NCI-H1092 (cell line): Measurements from ENCODE around the gene LYPD8.

Experiments
- DNase-seq: peaks from one replicate; lab custom pipeline; 2025; lab: John Stamatoyannopoulos, UW

LYPD8 gene

DNA sequence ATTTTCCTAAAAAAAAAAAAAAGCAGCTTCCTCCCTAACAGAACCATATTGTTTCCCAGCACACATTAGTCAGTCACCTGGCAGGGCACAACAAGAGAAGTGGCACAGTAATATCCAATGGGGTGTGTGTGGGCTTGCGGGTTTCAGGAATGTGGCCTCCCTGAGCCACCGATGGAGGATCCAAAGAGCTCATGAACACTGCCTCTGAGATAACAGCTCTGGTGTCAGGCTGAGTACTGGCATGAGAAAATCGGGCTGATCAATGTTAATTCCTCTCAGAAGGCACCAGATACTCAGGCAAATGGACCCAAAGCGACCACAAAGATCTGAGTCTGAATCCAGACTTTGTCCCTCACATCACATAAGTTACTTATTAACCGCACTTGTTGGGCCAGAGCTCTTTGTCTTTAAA, 2.2 kb upstream of the LYPD8 start:
- no peak for DNase-seq

DNA sequence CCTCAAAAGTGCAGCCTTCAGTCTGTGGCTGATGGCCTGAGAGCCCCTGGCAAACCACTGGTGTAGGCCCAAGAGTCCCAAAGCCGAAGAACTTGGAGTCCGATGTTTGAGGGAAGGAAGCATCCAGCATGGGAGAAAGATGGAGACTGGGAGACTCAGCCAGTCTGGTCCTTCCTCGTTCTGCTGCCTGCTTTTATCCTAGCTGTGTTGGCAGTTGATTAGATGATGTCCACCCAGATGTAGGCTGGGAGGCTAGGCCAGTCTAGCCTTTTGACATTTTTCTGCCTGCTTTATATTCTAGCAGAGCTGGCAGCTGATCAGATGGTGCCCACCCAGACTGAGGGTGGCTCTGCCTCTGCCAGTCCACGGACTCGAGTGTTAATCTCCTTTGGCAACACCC, 1.1 kb upstream of the LYPD8 start:
- no peak for DNase-seq

GRCh38 chr1:248756151-248756550, 592 bp upstream of the LYPD8 start:
- no peak for DNase-seq

- DNase-seq: no peak
Observed at GRCh38 chr1:248753708-248754280, 1.8 kb downstream of the LYPD8 start.

DNA sequence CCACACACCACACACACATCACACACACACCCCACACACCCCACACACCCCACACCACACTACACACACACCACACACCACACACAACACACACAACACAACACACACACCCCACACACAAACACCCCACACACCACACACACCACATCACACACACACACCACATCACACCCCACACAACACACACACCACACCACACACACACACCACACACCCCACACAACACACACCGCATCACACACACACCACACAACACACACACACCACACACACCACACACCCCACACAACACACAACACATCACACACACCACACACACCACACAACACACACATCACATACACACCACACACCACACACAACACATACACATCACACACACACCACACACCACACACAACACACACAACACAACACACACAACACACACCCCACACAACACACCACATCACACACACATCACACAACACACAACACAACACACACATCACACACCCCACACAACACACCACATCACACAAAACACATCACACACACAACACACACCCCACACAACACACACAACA, 2.4 kb downstream of the LYPD8 start:
- no peak for DNase-seq

GRCh38 chr1:248752161-248753028, 3.2 kb downstream of the LYPD8 start:
- DNase-seq: no peak

DNA sequence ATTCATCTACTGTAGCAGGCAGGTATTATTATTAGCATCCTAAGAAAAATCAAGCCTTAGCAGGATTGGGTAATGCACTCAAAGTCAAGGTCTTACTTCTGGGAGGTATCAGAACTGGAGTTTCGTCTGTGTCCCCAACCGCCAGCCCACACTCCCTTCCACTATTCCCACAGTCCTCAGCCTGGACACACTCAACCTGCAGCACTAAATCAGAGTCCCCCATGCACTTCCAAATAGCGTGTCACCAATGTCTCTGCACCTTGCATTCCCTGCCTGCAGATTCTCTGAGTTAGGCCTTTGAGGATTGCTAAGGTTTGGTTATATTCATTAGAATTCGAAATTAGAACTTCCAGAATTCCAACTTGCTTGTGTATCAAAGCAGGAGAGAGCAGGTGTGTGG, 3.9 kb downstream of the LYPD8 start:
- no peak for DNase-seq

DNA sequence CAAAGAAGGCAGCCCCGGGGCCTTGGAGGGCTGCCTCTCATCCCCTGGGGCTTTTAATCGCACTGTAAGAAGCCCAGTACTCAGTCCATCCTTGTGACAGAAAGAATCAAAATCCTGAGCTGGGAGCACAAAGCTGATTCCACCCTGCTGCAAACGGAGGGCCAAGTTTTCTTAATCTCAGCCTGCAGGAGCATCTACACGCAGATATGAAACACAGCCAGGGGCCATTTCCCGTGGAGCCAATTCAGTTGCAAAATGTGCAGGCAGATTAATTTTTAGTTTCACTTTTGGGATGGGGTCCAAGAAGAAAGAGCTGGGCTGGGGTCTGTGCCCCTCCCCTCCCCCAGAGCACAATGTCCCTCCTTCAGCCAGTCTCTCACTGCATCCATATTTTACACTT, 4.4 kb downstream of the LYPD8 start:
- no peak for DNase-seq

GRCh38 chr1:248750496-248750895, 5.1 kb downstream of the LYPD8 start:
- no peak for DNase-seq

DNA sequence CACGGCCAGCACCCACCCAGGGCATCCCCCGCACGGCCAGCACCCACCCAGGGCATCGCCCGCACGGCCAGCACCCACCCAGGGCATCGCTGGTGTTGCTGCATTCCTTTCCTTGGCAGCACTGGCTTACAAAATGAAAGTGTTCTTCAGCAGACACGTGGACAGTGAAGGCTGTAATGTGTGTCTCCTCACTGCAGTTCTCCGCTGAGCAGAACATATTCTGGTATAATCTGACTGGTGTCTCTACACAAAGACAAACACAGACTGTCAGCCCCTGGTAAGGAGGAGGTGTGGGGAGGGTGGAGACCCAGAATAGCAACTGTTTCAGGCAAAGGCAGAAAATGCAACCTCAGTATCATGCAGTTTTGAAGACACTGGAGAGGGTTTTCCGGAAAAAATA, 7.3 kb downstream of the LYPD8 start:
- no peak for DNase-seq

DNA sequence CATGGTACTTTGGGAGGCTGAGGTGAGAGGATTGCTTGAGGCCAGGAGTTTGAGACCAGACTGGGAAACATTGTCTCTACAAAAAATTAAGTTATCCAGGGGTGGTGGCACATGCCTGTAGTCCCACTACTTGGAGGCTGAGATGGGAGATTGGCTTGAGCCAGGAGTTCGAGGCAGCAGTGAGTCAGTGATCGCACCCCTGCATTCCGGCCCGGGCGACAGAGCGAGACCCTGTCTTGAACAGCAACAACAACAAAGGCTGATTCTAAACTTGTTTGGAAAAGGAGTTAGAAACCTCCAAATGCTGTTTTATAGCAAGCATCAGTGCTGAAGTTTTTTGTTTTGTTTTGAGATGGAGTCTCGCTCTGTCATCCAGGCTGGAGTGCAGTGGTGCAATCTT, 14.7 kb downstream of the LYPD8 start:
- no peak for DNase-seq

DNA sequence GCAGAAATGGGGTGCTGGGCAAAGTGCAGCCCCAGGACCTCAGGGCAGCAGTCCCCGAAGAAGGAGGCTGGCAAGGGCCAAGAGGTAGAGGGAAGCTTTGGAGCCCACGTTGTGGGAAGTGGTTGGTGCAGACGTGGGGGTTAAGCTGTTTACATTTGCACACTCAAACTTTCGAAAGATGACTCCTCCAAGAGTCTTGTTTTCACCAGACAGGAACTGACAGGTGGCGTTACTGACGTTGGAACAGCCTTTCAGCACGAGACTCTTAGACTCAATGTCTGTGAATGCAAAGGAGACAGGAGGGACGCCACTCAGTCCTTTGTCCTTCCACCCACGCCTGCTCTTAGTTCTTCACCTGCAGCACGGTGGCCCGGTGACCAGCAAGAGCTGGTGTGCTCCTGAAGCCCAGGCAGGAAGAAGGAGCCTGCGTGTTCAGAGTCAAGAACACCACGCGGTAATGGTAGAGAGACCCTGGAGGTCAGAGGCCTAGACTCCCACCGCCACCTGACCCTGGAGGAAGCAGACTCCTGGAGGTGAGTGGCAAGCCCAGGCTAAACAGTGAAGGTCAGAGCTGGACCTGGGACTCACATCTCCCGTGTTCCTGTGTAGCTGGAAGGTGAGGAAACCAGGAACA, 15.9 kb downstream of the LYPD8 start:
- no peak for DNase-seq

DNA sequence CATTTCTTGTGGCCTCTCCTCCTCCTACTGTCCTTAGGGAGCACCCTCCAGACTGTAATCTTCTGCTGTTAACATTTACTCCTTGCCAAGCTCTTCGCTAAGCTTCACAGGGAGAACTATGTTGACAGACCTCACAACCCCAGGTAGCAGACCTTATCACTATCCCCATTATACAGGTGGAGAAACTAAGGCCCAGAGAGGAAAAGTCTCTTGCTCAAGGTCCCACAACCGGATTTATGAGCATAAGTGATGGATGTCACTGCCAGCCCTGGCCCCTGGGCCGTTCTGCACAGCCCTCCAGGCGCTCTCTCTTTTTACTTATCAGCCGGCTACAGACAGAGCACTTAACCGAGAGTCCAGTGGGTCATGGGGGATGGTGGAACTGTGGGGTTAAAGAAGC, 18.1 kb downstream of the LYPD8 start:
- DNase-seq: no peak

DNA sequence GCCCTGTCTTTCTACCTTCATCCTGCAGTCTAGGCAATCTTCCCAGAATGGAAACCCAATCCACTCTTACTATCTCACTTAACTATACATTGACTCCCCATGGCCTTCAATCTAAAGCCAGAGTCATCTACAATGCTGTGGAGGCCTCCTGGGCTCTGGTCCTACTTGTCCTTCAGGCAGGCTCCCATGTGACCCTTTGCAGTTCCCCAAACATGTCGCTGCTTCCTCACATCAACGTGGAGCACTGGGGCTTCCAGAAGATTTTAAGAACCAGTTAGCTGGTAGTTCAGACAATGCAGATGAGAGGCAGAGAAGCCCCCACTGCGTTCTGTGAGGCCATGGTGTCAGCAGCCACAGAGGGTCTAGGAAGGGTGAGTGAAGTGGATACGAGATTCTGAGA, 18.6 kb downstream of the LYPD8 start:
- no peak for DNase-seq

DNA sequence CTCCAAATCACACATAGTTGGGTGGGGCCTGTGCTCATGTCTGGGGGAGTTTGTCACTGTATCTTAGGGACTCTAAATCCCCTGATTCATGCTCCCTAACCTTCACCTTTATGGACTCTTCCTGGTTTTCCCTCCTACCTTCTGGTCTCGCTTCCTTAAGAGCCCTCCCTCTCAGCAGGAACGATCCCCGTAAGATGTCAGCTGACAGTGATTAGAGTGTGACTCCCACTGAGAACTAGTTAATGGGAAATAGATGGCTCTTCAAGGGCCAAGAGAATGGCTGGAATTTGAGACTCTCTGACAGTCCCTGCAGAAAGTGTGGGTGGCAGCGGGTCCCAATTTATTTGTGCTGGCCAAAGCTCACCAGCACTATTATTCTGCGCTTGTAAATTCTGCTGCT, 22.0 kb downstream of the LYPD8 start:
- no peak for DNase-seq

- no peak for DNase-seq
Observed at GRCh38 chr1:248730507-248731335, 24.8 kb downstream of the LYPD8 start.

DNA sequence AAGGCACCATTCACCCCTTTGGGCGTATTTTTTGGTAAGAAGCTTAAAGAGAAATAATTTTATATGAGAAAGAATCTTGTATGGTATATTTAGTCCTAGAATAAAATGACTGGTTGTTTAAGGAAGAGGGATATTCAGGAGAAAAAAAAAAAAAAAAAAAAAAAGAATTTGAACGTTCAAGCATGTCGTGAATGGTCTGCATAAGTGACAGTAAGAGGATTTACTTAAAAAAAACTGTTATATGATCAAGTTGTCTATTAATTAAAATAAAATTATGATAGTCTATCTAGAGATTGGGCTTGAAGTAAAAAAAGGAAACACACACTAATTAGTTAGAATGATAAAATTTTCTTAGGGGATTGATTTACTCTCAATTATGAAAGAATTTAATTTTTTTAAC, 41.3 kb downstream of the LYPD8 start:
- DNase-seq: no peak

DNA sequence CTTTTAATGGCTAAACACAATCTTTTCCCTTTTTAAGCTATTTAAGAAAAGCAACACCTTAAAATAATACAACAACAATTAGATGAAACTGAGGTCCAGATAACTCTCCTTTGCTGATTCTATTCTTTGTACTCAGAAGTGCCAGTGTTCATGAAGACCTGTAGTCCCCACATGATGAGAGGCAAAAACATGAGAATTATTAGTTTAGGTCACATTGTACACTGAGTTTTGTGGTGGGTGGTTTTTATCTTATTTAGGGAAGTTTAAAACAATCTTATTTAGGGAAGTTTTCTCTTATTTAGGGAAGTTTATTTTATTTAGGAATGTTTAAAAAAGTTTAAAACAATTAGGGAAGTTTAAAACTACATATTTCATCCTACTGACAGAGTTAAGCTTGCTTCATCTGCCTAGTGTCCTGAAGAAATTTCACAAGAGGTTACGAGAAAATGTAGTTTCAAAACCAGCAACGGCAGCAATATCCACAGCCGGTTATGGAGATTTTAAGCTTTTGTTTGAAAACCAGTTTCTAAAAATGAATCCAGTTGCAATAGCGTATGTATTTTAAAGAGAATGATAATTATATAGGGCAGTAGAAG, 45.2 kb downstream of the LYPD8 start:
- DNase-seq: no peak

- DNase-seq: no peak
Observed at GRCh38 chr1:248704606-248705005, 51.0 kb downstream of the LYPD8 start.

- no peak for DNase-seq
Observed at GRCh38 chr1:248703674-248704073, 51.9 kb downstream of the LYPD8 start.

DNA sequence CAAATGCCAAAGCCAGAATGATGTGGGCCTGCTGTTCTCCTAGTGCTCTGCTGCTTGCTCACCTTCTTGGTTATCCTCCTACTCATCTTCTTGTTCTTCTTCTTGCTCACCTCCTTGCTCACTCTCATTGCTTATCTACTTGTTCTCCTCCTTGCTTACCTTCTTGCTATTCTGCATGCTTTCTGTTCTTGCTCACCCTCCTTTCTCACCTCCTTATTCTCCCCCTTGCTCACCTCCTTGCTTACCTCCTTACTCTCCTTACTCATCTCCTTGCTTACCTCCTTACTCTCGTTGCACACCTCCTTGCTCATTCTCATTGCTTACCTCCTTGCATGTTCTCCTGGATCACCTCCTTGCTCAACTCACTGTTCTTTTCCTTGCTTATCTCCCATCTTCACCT, 52.8 kb downstream of the LYPD8 start, which contains the start of gene OR14I1:
OR14I1 (minus strand) TSS at position 53 of the 400 bp plus-strand sequence.
- DNase-seq: no peak

- no peak for DNase-seq
Observed at GRCh38 chr1:248699099-248699498, 56.5 kb downstream of the LYPD8 start.
